HG03558 (cell line): Measurements from ENCODE around the gene RHD.
"Not testable (repeated sequence)": the region's sequence is repeated elsewhere in the genome, so short reads cannot be mapped to it uniquely, and the experiment has no call there.

Experiments used
- ATAC-seq: cut with Tn5 transposase; IDR thresholded peaks from one replicate; pipeline ENCODE4 v1.9.1; 2021; ENCODE audit warnings: moderate number of reproducible peaks; ENCODE audit not compliant: unreplicated experiment; ENCODE audit errors: extremely low read depth

RHD gene

GRCh38 chr1:25341746-25342145 is 69.4 kb downstream of the RHD start:
- ATAC-seq: no peak

- ATAC-seq: no peak
Observed at GRCh38 chr1:25342846-25343245, 70.5 kb downstream of the RHD start.

- no peak for ATAC-seq
Observed at GRCh38 chr1:25343872-25344271, 71.6 kb downstream of the RHD start.

- no peak for ATAC-seq
Observed at GRCh38 chr1:25347556-25347955, 75.2 kb downstream of the RHD start.

GRCh38 chr1:25349606-25350005 is 77.3 kb downstream of the RHD start:
- no peak for ATAC-seq

GRCh38 chr1:25355841-25356395 is 83.6 kb downstream of the RHD start:
- ATAC-seq: no peak

- no peak for ATAC-seq
Observed at GRCh38 chr1:25356441-25356840, 84.1 kb downstream of the RHD start.

- ATAC-seq: no peak
Observed at GRCh38 chr1:25356848-25357247, 84.5 kb downstream of the RHD start.

GRCh38 chr1:25360596-25361581 is 88.6 kb downstream of the RHD start:
- ATAC-seq: no peak

GRCh38 chr1:25361901-25362300 is 89.6 kb downstream of the RHD start:
- no peak for ATAC-seq

- not testable (repeated sequence) for ATAC-seq
Observed at GRCh38 chr1:25362634-25363559, 90.6 kb downstream of the RHD start.

- ATAC-seq: no peak
Observed at GRCh38 chr1:25369241-25369640, 96.9 kb downstream of the RHD start.

- ATAC-seq: not testable (repeated sequence)
Observed at GRCh38 chr1:25369691-25370271, 97.5 kb downstream of the RHD start.

- ATAC-seq: not testable (repeated sequence)
Observed at GRCh38 chr1:25371757-25372156, 99.4 kb downstream of the RHD start.

- not testable (repeated sequence) for ATAC-seq
Observed at GRCh38 chr1:25378367-25378766, 106.1 kb downstream of the RHD start.
